ENCODE measurements around the gene BACH2. TPM values are rescaled to one million over a fixed set of nuclear protein-coding genes. Genes with fewer than 3 reads are reported as not detected.

BACH2 gene
- total RNA-seq, 2 experiments from 2014 or later = 157 to 170 TPM

DNA sequence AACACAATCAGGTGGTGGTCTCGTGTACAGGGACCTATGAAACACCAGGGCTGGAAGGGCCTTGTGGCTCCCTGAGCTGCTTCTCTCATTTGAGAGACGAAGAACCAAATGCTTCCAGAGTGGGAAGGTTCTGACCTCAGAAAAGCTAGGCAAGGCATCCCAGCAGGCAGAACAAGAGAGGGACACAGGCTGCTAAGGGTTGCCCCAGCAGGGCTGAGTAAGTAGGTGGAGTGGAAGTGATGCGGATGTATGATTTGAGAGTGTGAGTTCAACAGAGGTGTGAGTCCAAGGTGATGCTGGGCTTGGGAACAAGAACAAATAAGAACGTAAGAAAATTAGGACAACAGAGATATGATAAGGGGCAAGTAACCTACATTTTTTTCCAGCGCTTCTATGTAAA lies 147.8 kb downstream of the BACH2 start:
- TF ChIP-seq, protein P1, sequence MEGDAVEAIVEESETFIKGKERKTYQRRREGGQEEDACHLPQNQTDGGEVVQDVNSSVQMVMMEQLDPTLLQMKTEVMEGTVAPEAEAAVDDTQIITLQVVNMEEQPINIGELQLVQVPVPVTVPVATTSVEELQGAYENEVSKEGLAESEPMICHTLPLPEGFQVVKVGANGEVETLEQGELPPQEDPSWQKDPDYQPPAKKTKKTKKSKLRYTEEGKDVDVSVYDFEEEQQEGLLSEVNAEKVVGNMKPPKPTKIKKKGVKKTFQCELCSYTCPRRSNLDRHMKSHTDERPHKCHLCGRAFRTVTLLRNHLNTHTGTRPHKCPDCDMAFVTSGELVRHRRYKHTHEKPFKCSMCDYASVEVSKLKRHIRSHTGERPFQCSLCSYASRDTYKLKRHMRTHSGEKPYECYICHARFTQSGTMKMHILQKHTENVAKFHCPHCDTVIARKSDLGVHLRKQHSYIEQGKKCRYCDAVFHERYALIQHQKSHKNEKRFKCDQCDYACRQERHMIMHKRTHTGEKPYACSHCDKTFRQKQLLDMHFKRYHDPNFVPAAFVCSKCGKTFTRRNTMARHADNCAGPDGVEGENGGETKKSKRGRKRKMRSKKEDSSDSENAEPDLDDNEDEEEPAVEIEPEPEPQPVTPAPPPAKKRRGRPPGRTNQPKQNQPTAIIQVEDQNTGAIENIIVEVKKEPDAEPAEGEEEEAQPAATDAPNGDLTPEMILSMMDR (IDR thresholded peaks at IDR 0.05) = no peak
- Mint-ChIP-seq H3K9me3 (no peaks in the 10 kb centered on the region), H3K36me3 (ENCODE audit: low read depth) (peaks cover 8% of the 10 kb centered on the region), H3K4me1 (ENCODE audit: low read depth) (peaks cover 79% of the 10 kb centered on the region), H3K27me3 (no peaks in the 10 kb centered on the region), H3K27ac (peak overlapping the region; percentile 12), H3K4me3 (no peak overlapping the region)
- Histone ChIP-seq H3K9me3 (ENCODE audit: control insufficient read depth in 1 of 2, insufficient read depth in 1 of 2, low read length in 2 of 2) (no peaks in the 10 kb centered on the region), H3K4me3 (ENCODE audit: low read length) (no peak overlapping the region), H3K27ac (ENCODE audit: low read depth in 1 of 2, low read length in 2 of 2) (no peak overlapping the region), H3K4me1 (ENCODE audit: insufficient read depth, low read length) (peaks cover 4% of the 10 kb centered on the region), H3K27me3 (ENCODE audit: control insufficient read depth in 1 of 2, insufficient read depth in 2 of 2, low read length in 2 of 2) (no peaks in the 10 kb centered on the region), H3K36me3 (ENCODE audit: insufficient read depth, low read length) (no peaks in the 10 kb centered on the region)
- intact Hi-C loops (cut with DNase I, micrococcal nuclease) = no loop called here
- ATAC-seq (ENCODE audit: poor library complexity) (peak; percentile 24), DNase-seq (no peak)
- ChIA-PET POLR2A (interaction anchor here (0.6 to 1.2 kb wide), 3 partner anchors 9 to 207 kb away, joined by 3 to 4 read pairs (median 3); no protein-coding TSS in a partner anchor), CTCF (no interaction called here)

- intact Hi-C loops (cut with DNase I, micrococcal nuclease) = no loop called here
- CTCF ChIA-PET = interaction anchor here (1.4 kb wide), 1 partner anchor 35 kb away, joined by 3 read pairs; no protein-coding TSS in a partner anchor
- peak overlapping the region; percentile 12 for H3K27ac Mint-ChIP-seq
Observed at GRCh38 chr6:90146921-90147649, 149.6 kb downstream of the BACH2 start.

DNA sequence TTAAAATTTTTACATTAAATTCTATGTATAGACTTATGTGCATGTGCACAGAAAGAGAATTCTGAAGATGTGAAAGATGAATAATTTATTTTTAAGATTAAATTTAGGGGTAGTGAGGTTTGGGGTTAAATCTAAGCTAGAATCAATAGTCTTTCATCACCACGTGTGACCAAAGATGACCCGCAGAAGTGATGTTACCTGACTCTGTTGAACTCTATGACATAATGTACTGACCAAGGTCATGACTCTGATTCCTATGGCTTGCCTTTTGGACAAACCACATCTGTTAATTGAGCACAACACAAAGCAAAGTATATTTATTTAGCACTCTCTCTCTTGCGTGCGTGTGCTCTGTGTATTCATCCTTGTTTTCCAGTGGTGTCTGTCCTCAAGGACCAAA lies 150.6 kb downstream of the BACH2 start:
- Mint-ChIP-seq H3K4me3 (no peak overlapping the region), H3K27me3 (no peaks in the 10 kb centered on the region), H3K36me3 (ENCODE audit: low read depth) (peaks cover 8% of the 10 kb centered on the region), H3K9me3 (no peaks in the 10 kb centered on the region), H3K27ac (peak overlapping the region; percentile 42), H3K4me1 (ENCODE audit: low read depth) (peaks cover 83% of the 10 kb centered on the region)
- H3K4me3 ChIP-seq (ENCODE audit: low read length) = no peak overlapping the region
- TF ChIP-seq, protein P1 (IDR thresholded peaks at IDR 0.05) = no peak
- no peaks in the 10 kb centered on the region for H3K36me3 ChIP-seq (ENCODE audit: insufficient read depth, low read length)
- CTCF ChIA-PET = no interaction called here
- H3K27me3 ChIP-seq (ENCODE audit: control insufficient read depth in 1 of 2, insufficient read depth in 2 of 2, low read length in 2 of 2) = no peaks in the 10 kb centered on the region
- no peak overlapping the region for H3K27ac ChIP-seq (ENCODE audit: low read depth in 1 of 2, low read length in 2 of 2)
- ATAC-seq (ENCODE audit: poor library complexity) (no peak), DNase-seq (no peak)
- peaks cover 4% of the 10 kb centered on the region for H3K4me1 ChIP-seq (ENCODE audit: insufficient read depth, low read length)
- H3K9me3 ChIP-seq (ENCODE audit: control insufficient read depth in 1 of 2, insufficient read depth in 1 of 2, low read length in 2 of 2) = no peaks in the 10 kb centered on the region
- POLR2A ChIA-PET = interaction anchor here (0.9 to 1.7 kb wide), 4 partner anchors 9 to 145 kb away, joined by 3 to 6 read pairs (median 4); no protein-coding TSS in a partner anchor
- intact Hi-C loops (cut with DNase I, micrococcal nuclease) = no loop called here

More at GRCh38 chr6:90146921-90147649, 149.6 kb downstream of the BACH2 start:
- DNase-seq = no peak
- H3K4me1 Mint-ChIP-seq (ENCODE audit: low read depth) = peaks cover 82% of the 10 kb centered on the region
- peaks cover 8% of the 10 kb centered on the region for H3K36me3 Mint-ChIP-seq (ENCODE audit: low read depth)
- peaks cover 4% of the 10 kb centered on the region for H3K4me1 ChIP-seq (ENCODE audit: insufficient read depth, low read length)
- H3K27me3 ChIP-seq (ENCODE audit: control insufficient read depth in 1 of 2, insufficient read depth in 2 of 2, low read length in 2 of 2) = no peaks in the 10 kb centered on the region
- H3K36me3 ChIP-seq (ENCODE audit: insufficient read depth, low read length) = no peaks in the 10 kb centered on the region
- no peaks in the 10 kb centered on the region for H3K27me3 Mint-ChIP-seq
- no peak overlapping the region for H3K27ac ChIP-seq (ENCODE audit: low read depth in 1 of 2, low read length in 2 of 2)
- ATAC-seq (ENCODE audit: poor library complexity) = no peak
- H3K4me3 ChIP-seq (ENCODE audit: low read length) = no peak overlapping the region
- H3K9me3 ChIP-seq (ENCODE audit: control insufficient read depth in 1 of 2, insufficient read depth in 1 of 2, low read length in 2 of 2) = no peaks in the 10 kb centered on the region
- POLR2A ChIA-PET = interaction anchor here (1.5 to 1.7 kb wide), 2 partner anchors 10 kb away, joined by 3 to 6 read pairs; no protein-coding TSS in a partner anchor
- peak overlapping the region; percentile 63 for H3K4me3 Mint-ChIP-seq
- TF ChIP-seq, protein P1 (IDR thresholded peaks at IDR 0.05) = no peak
- H3K9me3 Mint-ChIP-seq = no peaks in the 10 kb centered on the region
